Uterus (tissue), 2 donors: ENCODE measurements around the gene GRPEL2.
"Not testable (repeated sequence)": the region's sequence is repeated elsewhere in the genome, so short reads cannot be mapped to it uniquely, and the experiment has no call there.

Experiments used
- CTCF ChIP-seq, 4 experiments: fragments of 200-600 bp in 2 of 4; fragments of 450-650 bp in 2 of 4; sonication (generic) in 2 of 4; IDR thresholded peaks; one replicate each; pipeline ENCODE4 v1.5.1; 2016 to 2019; ENCODE audit warnings: antibody characterized with exemption in 4 of 4, mild to moderate bottlenecking in 2 of 4, moderate library complexity in 1 of 4
- POLR2A ChIP-seq, 2 donors: fragments of 450-650 bp; IDR thresholded peaks; one replicate each; pipeline ENCODE4 v1.6.1; 2016; ENCODE audit warnings: antibody characterized with exemption in 2 of 2, mild to moderate bottlenecking in 1 of 2, moderate library complexity in 1 of 2

GRCh38 chr5:149394996-149395395 lies 49.7 kb downstream of the GRPEL2 start:
- TF ChIP-seq CTCF, POLR2A (IDR thresholded peaks at IDR 0.05): not testable (repeated sequence)
